Vagina (tissue), 2 donors: ENCODE measurements around the gene MUTYH. TPM values are rescaled to one million over a fixed set of nuclear protein-coding genes. Genes with fewer than 3 reads are reported as not detected.

Source experiments
- DNase-seq, 2 donors: peaks; one replicate each; pipeline ENCODE4 v3.0.0-alpha.2; 2017; ENCODE audit errors: extremely low spot score in 2 of 2
- H3K27ac ChIP-seq: fragments of 200-600 bp; sonication (generic); one replicate; pipeline ENCODE4 v1.5.1; 2019
- H3K27me3 ChIP-seq: fragments of 200-600 bp; sonication (generic); one replicate; pipeline ENCODE4 v1.5.1; 2019
- H3K36me3 ChIP-seq, 2 donors: fragments of 200-600 bp; sonication (generic); one replicate each; pipeline ENCODE4 v1.5.1; 2017 to 2019
- H3K4me1 ChIP-seq: fragments of 200-600 bp; sonication (generic); one replicate; pipeline ENCODE4 v1.5.1; 2019
- H3K4me3 ChIP-seq, 2 donors: fragments of 200-600 bp; sonication (generic); 1 replicate in 1 of 2; 2 replicates in 1 of 2; pipeline ENCODE4 v1.5.1; 2016 to 2019
- H3K9me3 ChIP-seq: fragments of 200-600 bp; sonication (generic); one replicate; pipeline ENCODE4 v1.5.1; 2019
- CTCF ChIP-seq, 3 experiments: fragments of 450-650 bp in 2 of 3; fragments of 200-600 bp in 1 of 3; sonication (generic) in 1 of 3; IDR thresholded peaks; one replicate each; pipeline ENCODE4 v1.5.1; 2017 to 2019; ENCODE audit warnings: antibody characterized with exemption in 3 of 3, mild to moderate bottlenecking in 2 of 3, moderate library complexity in 2 of 3
- POLR2A ChIP-seq, 2 donors: fragments of 450-650 bp; IDR thresholded peaks; one replicate each; pipeline ENCODE4 v1.6.1; 2017; ENCODE audit warnings: antibody characterized with exemption in 2 of 2, mild to moderate bottlenecking in 2 of 2, moderate library complexity in 2 of 2
- POLR2AphosphoS5 ChIP-seq, 2 donors: sonication (generic); formaldehyde crosslinking; IDR thresholded peaks; one replicate each; pipeline ENCODE4 v1.9.0; 2017; ENCODE audit warnings: antibody characterized with exemption in 2 of 2, mild to moderate bottlenecking in 2 of 2, low read depth in 1 of 2; ENCODE audit not compliant: insufficient read depth in 1 of 2
- intact Hi-C: fragments of 100-400 bp; cut with DNase I; formaldehyde crosslinking; loops from one replicate; pipeline ENCODE4 v1.15.1; 2023
- total RNA-seq: library from RNA; depleted of rRNA; stranded (reverse); fragments of >200 nt; gene quantifications from one replicate; pipeline ENCODE4 v1.2.3, GENCODE V29; 2016

Gene MUTYH
- total RNA-seq, 1 donor from 2014 or later, result 27.0 TPM

DNA sequence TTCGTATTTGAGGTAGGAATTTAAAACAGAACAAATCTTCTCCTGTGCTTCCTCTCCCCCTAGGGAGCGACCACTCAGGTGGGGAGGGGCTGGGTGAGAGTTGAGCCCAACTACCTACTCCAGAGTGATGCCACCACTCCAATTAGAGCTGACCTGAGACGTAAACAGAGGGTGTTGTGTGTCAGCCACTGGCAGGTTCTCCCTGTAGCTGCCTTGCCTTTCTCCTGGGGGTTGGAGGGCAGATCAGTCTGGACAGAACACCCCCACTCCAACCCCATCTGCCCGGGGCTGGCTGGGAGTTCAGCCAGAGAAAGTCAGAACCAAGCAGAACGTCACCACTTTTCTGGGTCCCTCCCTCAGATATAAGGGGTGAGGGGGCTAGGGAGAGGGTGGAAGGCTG is 11.6 kb downstream of the MUTYH start:
- no peaks in the 10 kb centered on the region for H3K9me3 ChIP-seq
- no peak overlapping the region for H3K4me3 ChIP-seq
- peaks cover 0 to 28% of the 10 kb centered on the region in 2 donors for H3K36me3 ChIP-seq
- no peaks in the 10 kb centered on the region for H3K27me3 ChIP-seq
- H3K27ac ChIP-seq, result no peak overlapping the region
- intact Hi-C loops, result no loop called here
- no peak for DNase-seq
- TF ChIP-seq POLR2A (IDR thresholded peaks at IDR 0.05), result no peak
- no peak for TF ChIP-seq CTCF (IDR thresholded peaks at IDR 0.05)
- TF ChIP-seq POLR2AphosphoS5 (IDR thresholded peaks at IDR 0.05; ENCODE audit: insufficient read depth in 1 of 2, low read depth in 1 of 2), result no peak
- H3K4me1 ChIP-seq, result peaks cover 20% of the 10 kb centered on the region

DNA sequence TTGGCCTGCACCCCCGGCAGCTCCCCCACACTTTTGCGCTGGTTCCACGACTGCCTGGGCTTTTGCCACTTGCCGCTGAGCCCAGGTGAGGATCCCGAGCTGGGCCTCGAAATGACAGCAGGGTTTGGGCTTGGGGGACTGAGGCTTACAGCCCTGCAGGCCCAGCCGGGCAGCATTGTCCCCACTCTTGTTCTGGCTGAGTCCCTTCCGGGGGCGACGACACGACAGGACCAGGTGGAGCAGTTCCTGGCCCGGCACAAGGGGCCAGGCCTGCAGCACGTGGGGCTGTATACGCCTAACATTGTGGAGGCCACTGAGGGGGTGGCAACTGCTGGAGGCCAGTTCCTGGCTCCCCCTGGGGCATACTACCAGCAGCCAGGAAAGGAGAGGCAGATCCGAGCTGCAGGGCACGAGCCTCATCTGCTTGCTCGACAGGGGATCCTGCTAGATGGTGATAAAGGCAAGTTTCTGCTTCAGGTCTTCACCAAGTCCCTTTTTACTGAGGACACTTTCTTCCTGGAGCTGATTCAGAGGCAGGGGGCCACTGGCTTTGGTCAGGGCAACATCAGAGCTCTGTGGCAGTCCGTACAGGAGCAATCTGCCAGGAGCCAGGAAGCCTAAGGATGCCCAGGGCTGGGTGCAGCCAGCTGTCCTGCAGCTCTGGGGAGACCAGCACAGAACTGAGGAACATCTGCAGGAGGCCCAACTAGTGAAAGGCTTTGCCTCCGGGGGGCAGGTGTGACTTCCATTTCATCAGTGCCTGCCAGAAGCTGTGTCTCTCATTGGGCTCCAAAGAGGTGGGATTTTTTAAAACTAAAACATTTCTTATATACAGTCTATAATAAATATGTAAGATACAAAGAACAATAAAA is 12.4 kb downstream of the MUTYH start:
- H3K4me3 ChIP-seq, result peak overlapping the region; percentile 62 to 63
- intact Hi-C loops, result no loop called here
- no peak for TF ChIP-seq CTCF (IDR thresholded peaks at IDR 0.05)
- TF ChIP-seq POLR2AphosphoS5 (IDR thresholded peaks at IDR 0.05; ENCODE audit: insufficient read depth in 1 of 2, low read depth in 1 of 2), result no peak
- no peak for TF ChIP-seq POLR2A (IDR thresholded peaks at IDR 0.05)
- no peak for DNase-seq
- H3K9me3 ChIP-seq, result no peaks in the 10 kb centered on the region
- H3K27me3 ChIP-seq, result no peaks in the 10 kb centered on the region
- no peak overlapping the region for H3K27ac ChIP-seq
- H3K36me3 ChIP-seq, result peaks cover 0 to 20% of the 10 kb centered on the region in 2 donors
- peaks cover 20% of the 10 kb centered on the region for H3K4me1 ChIP-seq

GRCh38 chr1:45326627-45327623 is 13.3 kb downstream of the MUTYH start, which contains the start of gene HPDL:
Gene HPDL (plus strand): TSS chr1:45326895. CDS start chr1:45327149, 254 bp downstream.
- Histone ChIP-seq H3K9me3 (no peaks in the 10 kb centered on the region), H3K27ac (peak within 1 kb of the TSS; percentile 39), H3K4me1 (peaks cover 20% of the 10 kb centered on the region), H3K4me3 (peak within 1 kb of the TSS; percentile 62 to 63), H3K36me3 (peaks cover 0 to 12% of the 10 kb centered on the region in 2 donors), H3K27me3 (no peaks in the 10 kb centered on the region)
- TF ChIP-seq POLR2AphosphoS5 (IDR thresholded peaks at IDR 0.05; ENCODE audit: insufficient read depth in 1 of 2, low read depth in 1 of 2), result peak in 1 of 2 donors; percentile 31
- no peak for TF ChIP-seq CTCF (IDR thresholded peaks at IDR 0.05)
- no peak for TF ChIP-seq POLR2A (IDR thresholded peaks at IDR 0.05)
- DNase-seq, result no peak
- intact Hi-C loops, result no loop called here

DNA sequence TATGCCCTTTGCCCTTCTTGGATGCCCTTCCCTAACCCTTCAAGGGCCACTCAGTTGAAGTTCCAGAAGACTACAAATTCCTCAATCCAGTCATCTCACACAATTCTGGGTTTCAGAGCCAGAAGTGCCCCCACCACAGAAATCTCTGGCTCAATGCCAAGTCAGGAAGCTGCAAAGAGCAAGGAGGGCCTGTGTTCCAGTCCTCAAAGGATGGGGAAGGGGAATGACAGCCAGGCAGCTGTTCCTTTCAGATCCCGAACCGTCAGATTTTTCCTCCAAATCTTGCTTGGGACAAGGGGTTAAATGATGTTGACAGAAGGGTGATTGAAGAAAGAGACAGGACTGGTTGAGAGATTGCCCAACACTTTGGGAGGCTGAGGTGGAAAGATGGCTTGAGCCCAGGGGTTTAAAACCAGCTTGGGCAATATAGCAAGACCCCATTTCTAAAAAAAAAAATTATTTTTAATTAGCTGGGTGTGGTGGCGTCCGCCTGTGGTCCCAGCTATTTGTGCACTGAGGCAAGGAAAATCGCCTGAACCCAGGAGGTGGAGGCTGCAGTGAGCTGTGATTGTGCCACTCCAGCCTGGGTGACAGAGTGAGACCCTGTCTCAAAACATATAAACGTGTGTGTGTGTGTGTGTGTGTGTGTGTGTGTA is 14.3 kb downstream of the MUTYH start:
- H3K9me3 ChIP-seq, result no peaks in the 10 kb centered on the region
- DNase-seq, result no peak
- intact Hi-C loops, result no loop called here
- TF ChIP-seq POLR2A (IDR thresholded peaks at IDR 0.05), result no peak
- TF ChIP-seq POLR2AphosphoS5 (IDR thresholded peaks at IDR 0.05; ENCODE audit: insufficient read depth in 1 of 2, low read depth in 1 of 2), result no peak
- TF ChIP-seq CTCF (IDR thresholded peaks at IDR 0.05), result no peak
- peaks cover 20% of the 10 kb centered on the region for H3K4me1 ChIP-seq
- H3K27ac ChIP-seq, result peak overlapping the region; percentile 39
- peak overlapping the region; percentile 62 to 63 for H3K4me3 ChIP-seq
- peaks cover 0 to 4% of the 10 kb centered on the region in 2 donors for H3K36me3 ChIP-seq
- H3K27me3 ChIP-seq, result no peaks in the 10 kb centered on the region
